ENCODE data around the gene EXOC1. TPM values are rescaled to one million over a fixed set of nuclear protein-coding genes. Genes with fewer than 3 reads are reported as not detected.

Gene EXOC1
- total RNA-seq, 2 experiments from 2014 or later, result 23.7 to 33.5 TPM

GRCh38 chr4:55927803-55928437 lies 74.5 kb downstream of the EXOC1 start:
- BruUV-seq (replicated peaks), result no TSS peak
- intact Hi-C loops (cut with micrococcal nuclease; ENCODE audit: unreplicated experiment), result no loop called here
- Histone ChIP-seq H3K4me3 (ENCODE audit: low read depth, low read length, poor library complexity, severe bottlenecking) (no peak overlapping the region), H2AFZ (ENCODE audit: low read length) (no peak overlapping the region), H3K4me1 (ENCODE audit: insufficient read depth, low read length, poor library complexity, severe bottlenecking) (no peaks in the 10 kb centered on the region), H3K27ac (ENCODE audit: low read depth, low read length, poor library complexity, severe bottlenecking) (no peak overlapping the region), H3K36me3 (ENCODE audit: insufficient read depth, low read length) (no peaks in the 10 kb centered on the region), H3K4me2 (ENCODE audit: low read length) (no peak overlapping the region), H3K79me2 (ENCODE audit: insufficient read depth, low read depth, low read length) (no peaks in the 10 kb centered on the region), H3K9me3 (ENCODE audit: low read length) (no peaks in the 10 kb centered on the region; the same call in 1 of the 2 replicates), H4K20me1 (ENCODE audit: insufficient read depth, low read length) (no peaks in the 10 kb centered on the region), H3K9me2 (ENCODE audit: insufficient read depth, low read length) (no peaks in the 10 kb centered on the region)
- CTCF ChIA-PET (ENCODE audit: unreplicated experiment), result no interaction called here
- no peak for TF ChIP-seq EZH2phosphoT487 (IDR thresholded peaks at IDR 0.05; ENCODE audit: borderline replicate concordance, low read depth, low read length)
- TF ChIP-seq CTCF (conservative IDR thresholded peaks at IDR 0.05; ENCODE audit: low read length), result no peak
- POLR2A ChIA-PET, result no interaction called here
- no peak for DNase-seq (ENCODE audit: low spot score)

- no peaks in the 10 kb centered on the region for H3K79me2 ChIP-seq (ENCODE audit: insufficient read depth, low read depth, low read length)
- POLR2A ChIA-PET, result interaction anchor here (0.7 to 1.1 kb wide), 3 partner anchors 11 to 478 kb away, joined by 3 to 4 read pairs (median 3); no protein-coding TSS in a partner anchor
- H4K20me1 ChIP-seq (ENCODE audit: insufficient read depth, low read length), result no peaks in the 10 kb centered on the region
- intact Hi-C loops (cut with micrococcal nuclease; ENCODE audit: unreplicated experiment), result no loop called here
- H3K4me1 ChIP-seq (ENCODE audit: insufficient read depth, low read length, poor library complexity, severe bottlenecking), result no peaks in the 10 kb centered on the region
- no peaks in the 10 kb centered on the region for H3K36me3 ChIP-seq (ENCODE audit: insufficient read depth, low read length)
- H3K4me2 ChIP-seq (ENCODE audit: low read length), result no peak overlapping the region
- no peaks in the 10 kb centered on the region for H3K9me2 ChIP-seq (ENCODE audit: insufficient read depth, low read length)
- H3K27ac ChIP-seq (ENCODE audit: low read depth, low read length, poor library complexity, severe bottlenecking), result no peak overlapping the region
- TF ChIP-seq CTCF (conservative IDR thresholded peaks at IDR 0.05; ENCODE audit: low read length), result no peak
- TF ChIP-seq EZH2phosphoT487 (IDR thresholded peaks at IDR 0.05; ENCODE audit: borderline replicate concordance, low read depth, low read length), result no peak
- H3K9me3 ChIP-seq (ENCODE audit: low read length), result no peaks in the 10 kb centered on the region; the same call in 1 of the 2 replicates
- BruUV-seq (replicated peaks), result no TSS peak
- no peak overlapping the region for H2AFZ ChIP-seq (ENCODE audit: low read length)
- CTCF ChIA-PET (ENCODE audit: unreplicated experiment), result no interaction called here
- no peak for DNase-seq (ENCODE audit: low spot score)
- H3K4me3 ChIP-seq (ENCODE audit: low read depth, low read length, poor library complexity, severe bottlenecking), result no peak overlapping the region
These were observed 75.4 kb downstream of the EXOC1 start for GRCh38 chr4:55928846-55929245.

- TF ChIP-seq EZH2phosphoT487 (IDR thresholded peaks at IDR 0.05; ENCODE audit: borderline replicate concordance, low read depth, low read length), result no peak
- Histone ChIP-seq H3K9me3 (ENCODE audit: low read length) (peaks cover 6% of the 10 kb centered on the region; the same call in 1 of the 2 replicates), H3K4me2 (ENCODE audit: low read length) (no peak overlapping the region), H4K20me1 (ENCODE audit: insufficient read depth, low read length) (no peaks in the 10 kb centered on the region), H3K27ac (ENCODE audit: low read depth, low read length, poor library complexity, severe bottlenecking) (no peak overlapping the region), H3K4me3 (ENCODE audit: low read depth, low read length, poor library complexity, severe bottlenecking) (no peak overlapping the region), H3K79me2 (ENCODE audit: insufficient read depth, low read depth, low read length) (no peaks in the 10 kb centered on the region), H3K4me1 (ENCODE audit: insufficient read depth, low read length, poor library complexity, severe bottlenecking) (no peaks in the 10 kb centered on the region), H3K9me2 (ENCODE audit: insufficient read depth, low read length) (no peaks in the 10 kb centered on the region), H2AFZ (ENCODE audit: low read length) (no peak overlapping the region), H3K36me3 (ENCODE audit: insufficient read depth, low read length) (no peaks in the 10 kb centered on the region)
- intact Hi-C loops (cut with micrococcal nuclease; ENCODE audit: unreplicated experiment), result no loop called here
- BruUV-seq (replicated peaks), result no TSS peak
- CTCF ChIA-PET (ENCODE audit: unreplicated experiment), result no interaction called here
- no peak for DNase-seq (ENCODE audit: low spot score)
- POLR2A ChIA-PET, result interaction anchor here (0.9 kb wide), 1 partner anchor 9 kb away, joined by 4 read pairs; no protein-coding TSS in a partner anchor
These were observed 77.6 kb downstream of the EXOC1 start for GRCh38 chr4:55931043-55931442.
